NCI-H1930 (cell line): ENCODE measurements around the gene FREM2.
A peak's percentile ranks its signal among the peaks of the same experiment; 100 is the strongest.

Source experiments
- DNase-seq, 2 experiments: peaks; one replicate each; lab custom pipeline; 2025; lab: John Stamatoyannopoulos, UW

The FREM2 gene, protein sequence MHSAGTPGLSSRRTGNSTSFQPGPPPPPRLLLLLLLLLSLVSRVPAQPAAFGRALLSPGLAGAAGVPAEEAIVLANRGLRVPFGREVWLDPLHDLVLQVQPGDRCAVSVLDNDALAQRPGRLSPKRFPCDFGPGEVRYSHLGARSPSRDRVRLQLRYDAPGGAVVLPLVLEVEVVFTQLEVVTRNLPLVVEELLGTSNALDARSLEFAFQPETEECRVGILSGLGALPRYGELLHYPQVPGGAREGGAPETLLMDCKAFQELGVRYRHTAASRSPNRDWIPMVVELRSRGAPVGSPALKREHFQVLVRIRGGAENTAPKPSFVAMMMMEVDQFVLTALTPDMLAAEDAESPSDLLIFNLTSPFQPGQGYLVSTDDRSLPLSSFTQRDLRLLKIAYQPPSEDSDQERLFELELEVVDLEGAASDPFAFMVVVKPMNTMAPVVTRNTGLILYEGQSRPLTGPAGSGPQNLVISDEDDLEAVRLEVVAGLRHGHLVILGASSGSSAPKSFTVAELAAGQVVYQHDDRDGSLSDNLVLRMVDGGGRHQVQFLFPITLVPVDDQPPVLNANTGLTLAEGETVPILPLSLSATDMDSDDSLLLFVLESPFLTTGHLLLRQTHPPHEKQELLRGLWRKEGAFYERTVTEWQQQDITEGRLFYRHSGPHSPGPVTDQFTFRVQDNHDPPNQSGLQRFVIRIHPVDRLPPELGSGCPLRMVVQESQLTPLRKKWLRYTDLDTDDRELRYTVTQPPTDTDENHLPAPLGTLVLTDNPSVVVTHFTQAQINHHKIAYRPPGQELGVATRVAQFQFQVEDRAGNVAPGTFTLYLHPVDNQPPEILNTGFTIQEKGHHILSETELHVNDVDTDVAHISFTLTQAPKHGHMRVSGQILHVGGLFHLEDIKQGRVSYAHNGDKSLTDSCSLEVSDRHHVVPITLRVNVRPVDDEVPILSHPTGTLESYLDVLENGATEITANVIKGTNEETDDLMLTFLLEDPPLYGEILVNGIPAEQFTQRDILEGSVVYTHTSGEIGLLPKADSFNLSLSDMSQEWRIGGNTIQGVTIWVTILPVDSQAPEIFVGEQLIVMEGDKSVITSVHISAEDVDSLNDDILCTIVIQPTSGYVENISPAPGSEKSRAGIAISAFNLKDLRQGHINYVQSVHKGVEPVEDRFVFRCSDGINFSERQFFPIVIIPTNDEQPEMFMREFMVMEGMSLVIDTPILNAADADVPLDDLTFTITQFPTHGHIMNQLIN (N-terminal part only)

DNA sequence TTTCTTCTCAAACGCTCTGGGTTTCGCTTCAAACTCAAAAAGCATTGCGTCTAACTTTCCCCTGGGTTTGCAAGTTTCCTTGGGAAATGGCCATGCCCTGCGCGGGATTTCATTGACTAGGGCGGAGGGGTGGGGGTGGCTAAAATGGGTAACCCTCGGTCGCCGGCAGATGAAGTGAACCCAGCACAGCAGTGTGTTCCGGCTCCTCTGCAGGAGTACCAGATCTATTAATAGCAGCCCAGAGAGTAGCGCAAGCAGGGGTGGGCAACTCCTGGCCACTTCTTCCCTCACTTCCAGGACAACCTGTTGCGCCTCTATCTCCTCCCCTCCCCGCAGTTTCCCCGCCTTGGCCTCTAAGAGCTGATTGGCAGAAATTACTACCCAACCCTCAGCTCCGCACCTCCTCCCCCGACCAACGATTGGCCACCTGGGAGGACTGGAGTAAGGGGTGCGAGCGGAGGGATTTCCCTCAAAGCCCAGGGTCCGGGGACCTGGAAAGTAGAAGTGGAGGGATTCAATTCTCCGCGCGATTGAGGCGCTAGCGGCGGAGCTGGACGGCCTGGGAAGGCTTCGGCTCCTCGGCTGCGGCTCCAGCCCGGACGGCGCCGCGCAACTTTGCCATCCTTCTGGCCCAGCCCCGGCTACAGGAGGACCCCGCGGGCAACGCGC, at the start of gene FREM2:
Gene FREM2, plus strand, starts transcription at position 501 of the 669 bp plus-strand sequence. CDS start 268 bp downstream, outside the sequence.
- DNase-seq, result peak; percentile 81 to 84

DNA sequence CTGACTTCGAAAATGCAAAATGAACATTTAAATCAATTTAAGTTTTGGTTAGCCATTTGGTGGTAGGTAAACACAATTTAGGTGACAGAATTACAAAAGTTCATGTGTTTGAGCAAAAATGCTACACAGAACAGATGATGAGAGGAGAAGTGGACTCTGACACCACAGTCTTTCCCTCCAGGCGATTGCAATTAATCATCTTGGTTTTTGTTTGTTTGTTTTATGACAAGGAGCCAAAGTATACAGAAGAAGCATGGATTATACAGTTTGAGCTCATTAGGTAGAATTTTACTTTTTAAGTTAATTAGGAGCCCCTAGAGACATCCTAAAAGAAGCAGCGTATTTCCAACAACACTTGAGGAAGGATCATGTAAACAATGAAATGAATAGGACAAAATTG, 49.3 kb upstream of the FREM2 start:
- DNase-seq, result no peak

DNA sequence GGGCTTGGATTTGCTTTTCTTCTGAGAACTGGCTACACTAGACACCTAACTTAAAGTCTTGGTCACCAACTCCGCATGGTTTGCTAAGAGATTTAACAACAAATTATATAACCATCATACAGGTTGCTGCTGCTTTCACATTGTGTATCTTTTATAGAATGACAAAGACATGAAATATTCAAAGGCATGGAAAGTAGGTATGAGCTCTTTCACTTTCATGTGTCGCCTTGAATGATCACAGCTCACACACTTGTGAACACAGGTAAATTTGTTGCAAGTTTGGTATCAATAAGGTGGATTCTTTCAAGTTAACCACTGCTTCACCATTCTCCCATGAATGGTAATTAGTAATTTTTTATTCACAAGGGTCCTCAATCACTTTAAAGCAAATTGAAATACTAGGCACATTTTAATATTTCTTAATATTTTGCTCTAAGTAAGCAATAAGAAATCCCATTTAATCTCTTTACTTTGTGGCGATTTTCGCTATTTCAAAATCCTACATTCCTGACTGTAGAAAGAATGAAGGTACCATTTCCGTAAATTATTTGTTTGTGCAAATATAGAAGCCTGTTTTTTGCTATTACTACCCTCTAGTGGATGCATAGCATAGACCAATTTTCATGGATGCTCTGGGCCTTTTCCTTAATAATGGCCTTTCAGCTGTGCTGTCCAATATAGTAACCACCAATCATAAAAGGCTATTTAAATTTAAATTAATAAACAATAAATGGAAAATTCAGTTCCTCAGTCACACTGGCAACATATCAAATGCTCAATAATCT, 45.5 kb upstream of the FREM2 start:
- DNase-seq, result no peak

DNA sequence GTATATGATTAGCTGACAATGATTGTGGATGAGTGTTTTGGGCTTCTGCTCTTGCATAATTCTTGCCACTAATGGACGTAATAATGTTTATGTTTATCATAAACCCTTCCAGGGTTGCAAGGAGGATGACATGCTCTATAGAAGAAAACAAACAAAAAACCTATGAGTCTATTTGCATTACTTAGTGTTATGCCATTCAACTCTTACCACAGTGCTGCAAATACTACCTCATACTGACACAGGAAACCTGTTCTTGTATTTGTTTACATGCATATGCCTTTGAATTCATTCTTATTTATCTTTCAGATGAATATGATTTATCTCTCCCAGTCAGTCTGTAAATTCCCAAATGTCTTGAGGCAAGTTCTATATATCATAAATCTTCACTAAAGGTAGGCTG, 39.6 kb upstream of the FREM2 start:
- peak; percentile 34 to 57 for DNase-seq

DNA sequence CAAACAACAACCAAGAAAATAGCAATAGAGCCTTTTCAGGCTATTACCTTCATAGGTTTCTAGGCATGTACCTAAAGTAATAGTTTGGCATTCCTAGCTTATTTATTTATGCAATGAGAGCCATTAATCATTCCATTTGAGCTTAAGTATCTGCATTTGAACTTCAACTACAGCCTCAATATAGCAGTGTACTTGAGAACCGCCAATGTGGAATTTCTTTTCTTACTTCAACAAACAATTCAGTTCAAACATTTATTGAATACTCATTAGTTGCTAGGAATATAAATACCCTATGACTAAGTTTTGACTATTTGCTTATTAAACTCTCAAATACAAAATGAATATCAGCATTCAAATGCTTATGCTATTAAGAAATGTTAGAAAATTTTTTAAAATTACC, 38.0 kb upstream of the FREM2 start:
- no peak for DNase-seq

DNA sequence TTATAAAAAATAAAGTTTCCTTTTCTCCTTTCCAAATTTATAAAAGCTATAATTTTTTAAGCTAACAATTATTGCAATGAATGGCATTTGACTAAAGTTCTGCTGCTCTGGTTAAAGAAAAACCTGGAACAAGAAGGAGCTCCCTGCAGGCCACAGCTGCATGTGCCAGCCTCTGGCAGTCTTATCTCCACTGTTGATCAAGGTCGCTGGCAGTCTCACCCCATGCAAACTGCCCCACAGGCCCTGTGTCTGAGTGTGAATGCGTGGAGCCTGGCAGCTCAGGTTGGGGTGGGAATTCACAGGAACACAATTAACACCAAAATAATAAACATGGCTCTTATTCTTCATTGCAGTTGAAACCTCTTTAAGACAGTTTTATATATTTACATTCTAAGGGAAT, 30.2 kb upstream of the FREM2 start:
- DNase-seq, result no peak

DNA sequence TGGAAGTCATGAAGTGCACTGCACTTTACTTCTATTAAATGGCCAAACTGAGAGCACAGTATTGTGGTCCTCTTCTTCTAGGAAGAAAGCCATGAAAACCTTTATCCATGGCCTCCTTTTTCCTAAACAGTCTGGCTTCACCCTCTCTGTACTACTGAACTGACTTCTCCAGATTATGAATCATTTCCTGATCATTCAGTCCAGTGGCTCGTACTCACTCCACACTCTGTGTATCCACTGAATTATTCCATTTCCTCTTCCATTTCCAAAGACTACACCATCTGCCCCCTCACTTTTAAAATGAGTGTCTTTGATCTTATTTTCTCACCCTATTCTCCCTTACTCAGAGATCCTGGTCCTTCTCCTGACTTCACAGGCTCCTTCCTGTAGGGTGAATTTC, 29.7 kb upstream of the FREM2 start:
- DNase-seq, result no peak

DNA sequence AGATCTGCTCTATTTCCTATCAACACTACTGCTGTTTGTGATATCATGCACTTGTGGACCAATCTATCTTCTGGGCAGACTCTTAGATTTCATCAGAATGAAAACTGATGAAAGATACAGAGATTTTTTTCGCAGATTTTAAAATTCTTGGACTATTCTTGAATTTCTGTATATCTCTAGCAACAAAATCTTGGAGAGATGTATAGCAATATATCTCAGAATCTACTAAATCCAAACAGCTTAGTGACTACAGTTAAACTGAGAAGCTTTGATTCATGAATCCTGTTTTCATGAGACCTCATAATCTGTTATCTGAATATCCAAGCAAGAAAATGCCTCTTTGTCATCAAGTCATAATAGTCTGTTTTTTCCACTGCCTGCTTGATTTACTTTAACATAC, 28.0 kb upstream of the FREM2 start:
- no peak for DNase-seq

DNA sequence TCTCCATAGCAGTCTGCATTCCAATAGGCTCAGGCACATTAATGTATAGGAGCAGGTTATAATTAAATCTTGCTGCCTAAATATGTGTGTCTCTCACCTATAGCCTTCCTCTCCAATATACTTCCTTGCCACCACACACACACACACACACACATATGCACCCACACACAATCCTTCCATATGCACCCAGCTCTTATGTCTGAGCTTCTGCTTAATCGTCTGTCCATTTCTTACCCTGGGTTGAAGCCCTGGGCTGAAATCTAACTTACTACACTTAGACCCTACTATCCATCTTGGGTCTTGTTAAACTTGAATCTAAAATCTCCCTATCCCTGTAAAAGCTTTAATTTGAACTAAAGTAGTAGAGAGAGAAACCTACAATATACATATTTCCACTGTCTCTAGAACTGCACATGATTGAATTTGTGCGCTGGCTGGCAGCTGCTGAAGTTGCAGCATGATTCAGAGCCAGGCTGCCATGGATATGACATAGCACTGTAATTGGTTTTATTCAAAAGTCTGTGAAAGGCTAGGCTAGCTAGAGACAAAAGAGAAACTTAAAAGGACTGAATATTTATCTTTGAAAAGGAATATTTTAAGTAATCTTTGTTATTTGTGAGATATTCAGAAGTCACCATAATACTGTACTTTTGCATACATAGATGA, 25.7 kb upstream of the FREM2 start:
- no peak for DNase-seq

DNA sequence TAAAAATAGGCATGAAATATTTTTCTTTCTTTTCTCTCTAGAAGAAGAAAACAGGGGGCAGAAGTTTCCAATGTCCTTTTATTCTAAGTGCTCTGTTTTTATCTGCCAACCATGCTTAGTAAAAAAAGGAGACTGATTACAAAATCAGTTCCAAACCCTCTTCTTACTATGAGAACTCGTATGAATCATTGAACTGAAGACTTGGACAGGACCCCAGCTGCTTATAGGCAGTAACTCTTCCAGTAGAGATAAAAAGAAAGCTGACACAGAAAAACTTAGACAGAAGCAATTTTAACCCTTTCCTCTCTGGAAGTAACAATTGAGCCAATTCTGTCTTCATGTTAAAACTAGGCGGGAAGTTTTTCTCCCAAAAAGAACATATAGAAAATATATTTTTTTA, 24.5 kb upstream of the FREM2 start:
- no peak for DNase-seq

DNA sequence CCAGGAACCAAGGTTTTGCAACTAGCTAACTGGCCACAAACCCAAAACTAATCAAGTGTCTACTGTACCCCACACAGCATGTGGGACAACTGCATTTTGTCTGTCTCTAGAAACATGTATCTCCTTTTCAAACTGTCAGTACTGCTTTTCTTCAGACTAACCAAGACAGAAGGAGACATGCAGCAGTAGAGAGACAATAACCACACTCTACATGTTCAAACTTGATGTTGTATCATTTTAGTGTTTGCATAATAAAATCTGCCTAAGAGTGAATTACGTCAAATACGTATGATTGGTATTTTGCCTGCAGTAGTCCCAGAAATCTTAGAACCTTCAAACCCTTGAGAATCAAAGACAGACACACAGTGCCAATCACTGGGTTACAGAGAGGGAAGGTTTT, 22.0 kb upstream of the FREM2 start:
- no peak for DNase-seq

DNA sequence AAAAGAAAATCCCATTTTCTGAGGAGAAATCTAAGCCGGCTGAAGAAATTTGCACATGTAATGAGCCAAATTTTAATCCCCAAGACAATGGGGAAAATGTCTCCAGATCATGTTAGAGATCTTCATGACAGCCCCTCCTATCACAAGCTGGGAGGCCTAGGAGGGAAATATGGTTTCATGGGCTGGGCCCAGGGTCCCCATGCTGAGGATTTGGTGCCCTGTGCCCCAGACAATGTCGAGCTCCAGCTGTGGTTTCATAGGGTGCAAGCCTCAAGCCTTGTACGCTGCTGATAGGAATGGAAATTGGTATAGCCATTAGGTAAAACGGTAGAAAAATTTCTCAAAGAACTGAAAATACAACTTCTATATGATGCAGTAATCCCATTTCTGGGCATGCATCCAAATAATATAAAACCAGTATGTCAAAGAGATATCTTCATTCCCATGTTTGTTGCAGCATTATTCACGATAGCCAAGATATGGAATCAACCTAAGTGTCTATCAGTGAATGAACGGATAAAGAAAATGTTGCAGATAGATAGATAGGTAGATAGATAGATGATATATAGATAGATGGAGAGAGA, 19.3 kb upstream of the FREM2 start:
- DNase-seq, result no peak

DNA sequence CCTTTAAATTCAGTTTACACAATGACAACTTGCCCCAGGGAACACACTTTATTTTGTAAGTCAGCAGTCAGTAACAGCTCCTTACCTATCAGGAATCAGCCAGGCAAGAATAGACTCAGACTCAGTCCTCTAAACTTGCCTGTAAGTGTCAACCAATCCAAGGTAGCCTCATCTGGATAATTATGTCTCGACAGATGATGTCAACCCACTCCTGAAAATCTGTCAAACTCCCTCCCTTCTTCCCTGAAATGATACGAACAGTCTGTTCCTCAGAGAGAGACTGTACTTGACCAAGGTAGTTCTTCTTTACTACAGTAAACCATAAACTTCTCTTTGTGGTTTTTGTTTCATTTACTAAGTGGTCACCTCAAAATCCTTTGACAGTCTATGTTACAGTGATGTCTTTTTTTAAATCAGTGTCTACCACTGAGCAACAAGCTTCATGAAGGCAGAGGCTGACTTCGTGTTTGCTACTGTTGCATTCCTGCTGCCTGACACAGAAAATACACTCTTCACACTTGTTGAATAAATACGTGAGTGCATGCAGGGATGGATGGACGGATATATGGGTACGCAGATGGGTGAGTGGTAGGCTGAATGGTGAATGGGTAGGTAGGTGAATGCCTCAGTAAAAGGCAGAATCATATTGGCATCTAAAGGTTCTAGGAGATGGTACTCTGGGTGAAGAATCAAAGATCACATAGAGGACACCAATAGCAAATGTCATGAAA, 17.5 kb upstream of the FREM2 start:
- no peak for DNase-seq

DNA sequence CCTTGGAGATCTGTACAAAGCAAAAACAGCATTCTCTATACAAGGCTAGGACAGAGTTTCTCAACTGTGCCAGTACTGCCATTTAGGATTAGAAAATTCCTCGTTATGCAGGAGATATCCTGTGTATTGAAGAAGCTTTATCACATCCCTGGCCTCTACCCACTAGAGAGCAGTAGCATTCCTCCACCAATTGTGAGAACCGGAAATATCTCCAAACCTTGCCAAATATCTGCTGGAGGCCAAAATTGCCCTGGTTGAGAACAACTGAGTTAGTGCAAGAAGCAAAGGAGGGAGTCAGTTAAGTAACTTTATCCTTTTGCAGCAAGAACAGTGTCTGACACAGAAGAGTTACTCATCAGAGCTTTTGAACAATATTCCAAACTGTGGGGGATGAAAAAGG, 16.2 kb upstream of the FREM2 start:
- no peak for DNase-seq

DNA sequence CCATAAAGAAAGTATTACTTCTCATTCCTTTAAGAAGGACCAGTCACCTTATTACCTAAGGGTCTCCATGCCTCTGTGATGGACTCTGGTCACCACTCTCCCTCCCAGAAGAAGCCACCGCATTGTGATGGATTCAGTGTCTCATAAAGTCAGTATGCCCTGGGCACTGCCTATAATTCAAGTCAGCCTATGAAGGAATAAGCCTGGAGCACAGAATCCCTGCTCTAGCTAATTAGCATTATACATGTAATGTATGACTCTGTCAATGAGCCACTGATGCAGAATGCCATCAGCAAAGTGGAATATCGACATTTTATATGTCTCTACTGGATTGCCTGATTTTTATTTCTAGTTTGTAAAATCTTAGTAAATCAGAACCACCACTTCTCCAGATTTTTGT, 14.9 kb upstream of the FREM2 start:
- no peak for DNase-seq

DNA sequence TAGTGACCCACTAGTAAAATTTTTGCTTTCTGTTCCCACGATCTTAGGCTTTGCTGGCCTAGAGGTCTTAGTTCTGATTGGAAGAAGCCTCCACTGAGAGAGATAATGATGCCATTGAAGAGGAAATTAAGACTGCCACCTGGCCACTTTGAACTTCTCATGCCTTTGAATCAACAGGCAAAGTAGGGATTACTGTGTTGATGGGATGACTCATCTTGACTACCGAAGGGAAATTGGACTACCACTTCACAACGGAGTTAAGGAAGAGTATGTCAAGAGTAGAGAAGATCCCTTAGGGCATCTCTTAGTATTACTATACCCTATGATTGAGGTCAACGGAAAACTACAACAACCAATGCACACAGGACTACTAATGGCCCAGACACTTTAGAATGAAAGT, 12.7 kb upstream of the FREM2 start:
- no peak for DNase-seq

DNA sequence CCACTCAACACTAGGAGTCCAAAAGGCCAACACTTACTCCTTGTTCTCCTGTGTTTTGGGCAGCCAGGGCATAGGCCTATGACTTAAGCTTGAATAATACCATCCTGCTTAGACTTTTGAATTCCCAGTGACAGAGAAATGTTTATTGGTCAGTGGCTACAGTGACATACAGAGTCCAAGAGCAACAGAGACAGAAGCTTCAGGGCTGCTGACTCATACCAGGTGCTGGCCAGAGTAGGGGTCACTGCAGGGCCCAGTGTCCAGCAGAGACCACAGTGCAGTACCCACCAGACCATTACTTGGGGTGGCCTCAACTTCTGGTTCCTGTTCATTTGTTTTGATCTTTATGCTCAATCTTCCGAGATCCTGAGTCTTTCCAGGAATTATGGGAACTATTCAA, 6.0 kb upstream of the FREM2 start:
- DNase-seq, result no peak

DNA sequence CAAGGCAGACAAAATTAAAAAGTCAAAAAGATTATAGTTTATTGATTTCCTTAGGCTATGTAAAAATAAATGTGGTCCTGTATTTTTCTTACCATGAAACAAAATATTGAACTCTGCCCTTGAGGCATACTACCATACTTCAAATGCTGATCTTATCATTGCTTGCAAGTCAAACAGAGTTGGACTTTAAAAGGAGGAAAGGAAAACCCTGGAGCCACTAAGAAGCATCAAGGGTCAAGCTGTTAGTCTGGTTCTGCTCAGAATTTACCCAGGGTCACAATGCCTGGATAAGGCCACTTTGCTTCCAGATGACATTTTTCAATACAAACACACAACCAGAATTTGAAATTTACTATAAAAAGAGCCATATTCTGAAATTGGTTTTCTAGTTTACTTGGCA, 2.2 kb upstream of the FREM2 start:
- no peak for DNase-seq

DNA sequence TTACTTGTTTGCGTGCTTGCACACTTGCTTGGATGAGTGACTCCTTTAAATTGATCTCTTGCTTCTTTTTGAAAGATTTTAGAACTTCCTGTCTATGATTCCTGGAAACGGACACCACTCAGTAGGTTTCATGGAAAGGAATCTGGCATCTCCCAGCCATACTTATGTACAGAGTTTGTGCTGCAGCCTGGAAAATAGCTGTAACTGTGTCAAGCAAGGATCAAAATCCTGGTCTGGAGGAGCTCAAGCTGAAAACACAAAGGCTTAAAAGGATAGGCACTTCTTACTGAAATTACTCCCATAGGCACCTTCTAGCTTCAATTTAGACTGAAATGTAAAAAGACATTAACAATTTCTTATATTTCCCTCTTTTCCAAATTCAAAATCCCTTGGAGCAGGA, 1.4 kb upstream of the FREM2 start:
- no peak for DNase-seq
